Measurements from ENCODE around the gene DPYD. TPM values are rescaled to one million over a fixed set of nuclear protein-coding genes. Genes with fewer than 3 reads are reported as not detected.

Gene DPYD
- 10 to 100 TPM; 40.3 to 50.3 TPM for total RNA-seq
- long read RNA-seq, donor 1, full-length matches to known transcripts, result 9 of 24 reads
- long read RNA-seq, donor 1, partial matches to known transcripts, result 3 of 24 reads
- long read RNA-seq, donor 1, other reads (novel, unspliced or antisense), result 12 of 24 reads
- long read RNA-seq, donor 2, partial matches to known transcripts, result 14 of 20 reads
- long read RNA-seq, donor 2, other reads (novel, unspliced or antisense), result 6 of 20 reads

GRCh38 chr1:97920832-97921571, at the start of gene DPYD:
DPYD (minus strand) TSS chr1:97921034; CDS start chr1:97920922, 112 bp downstream.
- peak; percentile 96 for DNase-seq (ENCODE audit: low spot score)
- intact Hi-C loops (cut with DNase I), result no loop called here

- intact Hi-C loops (cut with DNase I), result no loop called here
- no peak for DNase-seq (ENCODE audit: low spot score)
Observed at GRCh38 chr1:97960470-97960869, 39.6 kb upstream of the DPYD start.

GRCh38 chr1:97947695-97948094, 26.9 kb upstream of the DPYD start:
- no peak for DNase-seq (ENCODE audit: low spot score)
- intact Hi-C loops (cut with DNase I), result no loop called here

GRCh38 chr1:97943354-97943753, 22.5 kb upstream of the DPYD start:
- intact Hi-C loops (cut with DNase I), result no loop called here
- no peak for DNase-seq (ENCODE audit: low spot score)

- no peak for DNase-seq (ENCODE audit: low spot score)
- intact Hi-C loops (cut with DNase I), result no loop called here
Observed at GRCh38 chr1:97942161-97943123, 21.6 kb upstream of the DPYD start.

- intact Hi-C loops (cut with DNase I), result no loop called here
Observed at GRCh38 chr1:97938285-97938642, 17.4 kb upstream of the DPYD start.

GRCh38 chr1:97936976-97937375, 16.1 kb upstream of the DPYD start:
- intact Hi-C loops (cut with DNase I), result no loop called here
- no peak for DNase-seq (ENCODE audit: low spot score)

More at GRCh38 chr1:97938285-97938642, 17.4 kb upstream of the DPYD start:
- DNase-seq (ENCODE audit: low spot score), result no peak

- no peak for DNase-seq (ENCODE audit: low spot score)
- intact Hi-C loops (cut with DNase I), result no loop called here
Observed at GRCh38 chr1:97934491-97934890, 13.7 kb upstream of the DPYD start.

- intact Hi-C loops (cut with DNase I), result no loop called here
Observed at GRCh38 chr1:97929874-97930851, 9.3 kb upstream of the DPYD start.

GRCh38 chr1:97926017-97926708, 5.3 kb upstream of the DPYD start:
- intact Hi-C loops (cut with DNase I), result no loop called here
- no peak for DNase-seq (ENCODE audit: low spot score)

More at GRCh38 chr1:97929874-97930851, 9.3 kb upstream of the DPYD start:
- DNase-seq (ENCODE audit: low spot score), result no peak

- intact Hi-C loops (cut with DNase I), result no loop called here
- DNase-seq (ENCODE audit: low spot score), result no peak
Observed at GRCh38 chr1:97925151-97925550, 4.3 kb upstream of the DPYD start.

- intact Hi-C loops (cut with DNase I), result no loop called here
- no peak for DNase-seq (ENCODE audit: low spot score)
Observed at GRCh38 chr1:97923811-97924210, 3.0 kb upstream of the DPYD start.

GRCh38 chr1:97920276-97920831, 480 bp downstream of the DPYD start:
- no peak for DNase-seq (ENCODE audit: low spot score)
- intact Hi-C loops (cut with DNase I), result no loop called here

GRCh38 chr1:97919585-97920261, 1.1 kb downstream of the DPYD start:
- DNase-seq (ENCODE audit: low spot score), result no peak
- intact Hi-C loops (cut with DNase I), result no loop called here

GRCh38 chr1:97918961-97919360, 1.9 kb downstream of the DPYD start:
- intact Hi-C loops (cut with DNase I), result no loop called here
- no peak for DNase-seq (ENCODE audit: low spot score)

GRCh38 chr1:97913506-97914139, 7.2 kb downstream of the DPYD start:
- intact Hi-C loops (cut with DNase I), result no loop called here
- DNase-seq (ENCODE audit: low spot score), result no peak

Measured in posterior vena cava (tissue), 2 donors.